HFF-Myc (cell line): ENCODE data around the gene SIX2.

Source experiments
- DNase-seq: peaks from one replicate; pipeline ENCODE4 v3.0.0-alpha.2; 2011; ENCODE audit warnings: low read depth; ENCODE audit errors: extremely low read depth
- H3K4me3 ChIP-seq: replicated peaks from 2 replicates; pipeline ENCODE4 v1.5.1; 2011; ENCODE audit warnings: low read depth, mild to moderate bottlenecking, control low read depth, low read length
- TF ChIP-seq, protein P1 (sequence below): IDR thresholded peaks from 2 replicates; pipeline ENCODE4 v1.5.1; 2012; ENCODE audit warnings: mild to moderate bottlenecking, low read depth, low read length, control low read depth; ENCODE audit errors: missing control alignments

Gene SIX2

DNA sequence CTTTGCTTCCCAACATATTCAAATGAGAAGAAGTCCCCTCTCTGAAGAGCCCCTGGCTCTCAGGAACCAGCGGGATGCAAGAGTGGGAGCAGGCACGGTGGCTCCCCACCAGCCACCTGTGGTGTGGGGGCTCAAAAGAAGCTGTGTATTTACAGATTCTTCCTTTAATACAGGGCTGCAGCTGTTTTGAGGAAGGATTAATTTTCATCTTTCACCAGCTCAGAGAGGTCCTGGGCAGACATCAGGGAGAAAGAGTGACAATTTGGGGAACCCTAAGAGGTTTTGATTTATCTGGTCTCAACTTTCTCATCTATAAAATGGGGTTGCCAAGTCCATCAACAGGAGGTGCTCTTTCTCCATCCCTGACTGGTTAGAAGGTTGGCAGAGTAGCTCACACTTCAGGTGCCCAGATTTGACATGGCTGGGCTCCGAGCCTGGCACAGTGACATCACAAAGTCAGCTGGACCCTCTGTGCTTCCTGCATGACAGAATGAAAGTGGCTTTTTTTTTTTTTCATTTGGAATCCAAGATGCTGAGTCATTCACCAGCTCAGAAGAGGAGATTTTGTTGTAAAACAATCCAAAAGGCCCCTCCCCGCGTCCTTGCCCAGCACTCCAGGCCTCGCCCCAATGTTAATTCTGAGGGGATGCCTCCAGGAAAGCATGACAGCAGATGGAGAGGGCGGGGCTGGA lies 15.5 kb upstream of the SIX2 start:
- no peak overlapping the region for H3K4me3 ChIP-seq
- TF ChIP-seq, protein P1, sequence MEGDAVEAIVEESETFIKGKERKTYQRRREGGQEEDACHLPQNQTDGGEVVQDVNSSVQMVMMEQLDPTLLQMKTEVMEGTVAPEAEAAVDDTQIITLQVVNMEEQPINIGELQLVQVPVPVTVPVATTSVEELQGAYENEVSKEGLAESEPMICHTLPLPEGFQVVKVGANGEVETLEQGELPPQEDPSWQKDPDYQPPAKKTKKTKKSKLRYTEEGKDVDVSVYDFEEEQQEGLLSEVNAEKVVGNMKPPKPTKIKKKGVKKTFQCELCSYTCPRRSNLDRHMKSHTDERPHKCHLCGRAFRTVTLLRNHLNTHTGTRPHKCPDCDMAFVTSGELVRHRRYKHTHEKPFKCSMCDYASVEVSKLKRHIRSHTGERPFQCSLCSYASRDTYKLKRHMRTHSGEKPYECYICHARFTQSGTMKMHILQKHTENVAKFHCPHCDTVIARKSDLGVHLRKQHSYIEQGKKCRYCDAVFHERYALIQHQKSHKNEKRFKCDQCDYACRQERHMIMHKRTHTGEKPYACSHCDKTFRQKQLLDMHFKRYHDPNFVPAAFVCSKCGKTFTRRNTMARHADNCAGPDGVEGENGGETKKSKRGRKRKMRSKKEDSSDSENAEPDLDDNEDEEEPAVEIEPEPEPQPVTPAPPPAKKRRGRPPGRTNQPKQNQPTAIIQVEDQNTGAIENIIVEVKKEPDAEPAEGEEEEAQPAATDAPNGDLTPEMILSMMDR, result no peak
- DNase-seq, result peak; percentile 70

DNA sequence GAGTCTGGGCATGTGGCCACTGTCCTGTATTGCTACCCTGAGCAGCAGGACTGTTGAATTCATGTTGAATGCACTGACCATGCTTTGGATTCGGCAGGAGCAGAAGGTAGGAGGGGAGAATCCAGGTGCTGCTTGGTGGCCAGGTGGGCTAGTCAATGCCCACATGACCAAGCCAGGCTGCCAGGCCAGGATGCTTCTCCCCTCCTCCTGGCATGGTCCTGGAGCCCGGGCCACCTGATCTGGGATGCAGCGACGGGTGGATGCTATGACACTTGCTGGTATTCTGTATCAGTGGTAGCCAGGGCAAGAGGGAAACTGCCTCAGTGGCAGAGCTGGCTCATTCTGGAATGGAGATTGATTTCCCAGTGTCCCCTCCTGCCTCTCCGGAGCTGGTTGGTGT lies 14.8 kb upstream of the SIX2 start:
- TF ChIP-seq, protein P1, result no peak
- no peak for DNase-seq
- H3K4me3 ChIP-seq, result no peak overlapping the region

DNA sequence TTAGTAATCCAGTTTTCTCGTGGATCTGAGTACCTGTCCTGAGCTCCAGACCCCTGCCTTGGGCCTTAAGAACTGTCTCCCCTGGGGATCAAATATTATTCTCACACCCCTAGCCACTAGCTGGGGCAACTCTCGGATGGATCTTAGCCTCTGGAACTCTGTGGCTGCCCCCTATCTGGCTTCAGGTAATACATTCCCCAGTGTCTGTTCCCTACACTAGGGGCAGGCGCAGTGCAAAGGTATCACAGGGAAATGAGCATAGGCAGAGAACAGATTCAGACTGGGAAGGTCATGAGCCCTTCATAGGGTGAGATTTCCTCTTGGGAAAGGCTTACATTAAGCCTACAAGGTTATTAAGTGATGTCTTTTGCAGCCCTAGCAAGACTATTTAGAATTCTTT lies 11.2 kb upstream of the SIX2 start:
- TF ChIP-seq, protein P1, result no peak
- H3K4me3 ChIP-seq, result no peak overlapping the region
- no peak for DNase-seq

DNA sequence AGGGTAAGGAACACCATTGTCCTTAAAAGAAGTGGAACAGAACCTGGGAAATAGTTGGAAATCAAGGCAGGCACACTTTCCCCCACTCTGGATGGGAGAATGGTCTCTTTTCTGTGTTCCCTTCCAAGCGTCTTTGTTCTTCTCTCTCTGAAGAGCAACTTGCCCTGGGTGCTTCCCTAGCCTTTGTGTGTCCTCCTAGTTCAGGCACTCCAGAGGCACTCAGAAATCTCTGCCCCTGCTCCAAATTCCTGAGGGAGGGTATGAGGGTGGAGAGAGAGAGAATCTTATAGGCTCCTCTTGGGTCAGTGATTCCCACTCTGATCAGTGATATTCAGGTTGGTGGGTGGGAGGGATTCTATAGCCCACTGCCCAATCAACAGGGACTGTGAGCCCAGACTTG lies 8.8 kb upstream of the SIX2 start:
- TF ChIP-seq, protein P1, result no peak
- no peak for DNase-seq
- H3K4me3 ChIP-seq, result no peak overlapping the region

DNA sequence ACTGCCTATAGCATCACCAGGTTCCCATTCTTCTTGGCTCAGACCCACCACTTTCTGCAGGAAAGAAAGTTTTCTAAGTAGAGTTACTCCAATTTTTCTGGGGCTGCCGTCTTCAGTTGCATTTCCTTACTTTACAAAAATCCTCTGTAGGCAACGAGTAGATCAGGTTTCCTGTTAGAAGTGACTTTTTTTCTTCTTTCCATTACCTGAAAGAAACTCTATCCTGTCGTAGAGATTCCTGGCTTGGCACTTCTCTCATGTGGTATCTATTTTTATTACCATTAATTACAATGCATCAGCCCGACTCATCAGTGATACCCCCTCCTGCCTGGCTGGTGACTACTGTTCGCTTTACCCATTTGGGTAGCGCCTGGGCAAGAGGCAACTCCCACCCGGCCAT lies 5.6 kb upstream of the SIX2 start:
- TF ChIP-seq, protein P1, result no peak
- no peak overlapping the region for H3K4me3 ChIP-seq
- no peak for DNase-seq

DNA sequence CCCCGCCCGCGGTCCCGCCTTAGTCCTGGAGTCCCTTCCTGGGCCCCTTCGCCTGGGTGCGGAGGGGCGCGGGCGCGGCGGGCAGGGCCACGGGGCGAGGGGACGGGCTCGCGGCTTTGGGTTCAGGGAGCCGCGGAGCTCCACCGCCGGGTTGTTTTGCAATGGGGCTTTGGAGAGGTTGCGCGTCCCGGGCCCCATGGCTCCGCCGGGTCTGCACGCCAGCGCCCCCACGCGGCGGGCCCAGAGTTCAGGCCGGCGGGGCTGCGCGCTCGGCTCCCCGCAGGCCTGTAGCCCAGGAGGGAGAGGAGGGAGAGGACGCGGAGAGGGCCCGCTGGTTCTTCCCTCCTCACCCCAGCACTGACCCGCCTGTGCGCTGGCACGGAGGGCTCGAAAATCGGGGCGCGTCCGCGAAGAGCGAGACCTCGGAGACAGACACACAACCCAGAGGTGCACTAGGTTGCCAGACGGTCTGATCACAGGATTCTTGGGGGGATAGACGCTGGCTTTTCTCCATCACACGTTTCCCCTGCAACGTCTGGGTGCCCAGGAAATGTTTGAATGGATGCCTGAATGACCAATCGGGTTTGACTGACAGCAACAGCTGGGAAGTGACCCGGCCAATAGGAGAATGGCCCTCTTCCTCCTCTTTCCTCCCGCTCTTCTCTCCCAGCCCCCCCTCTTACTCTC lies 4.9 kb upstream of the SIX2 start:
- TF ChIP-seq, protein P1, result peak; percentile 72
- H3K4me3 ChIP-seq, result peak overlapping the region; percentile 20; the same call in 1 of the 2 replicates
- DNase-seq, result no peak
